ENCODE data around the gene PEMT.

Gene PEMT

GRCh38 chr17:17485420-17485819 is 106.1 kb downstream of the PEMT start:
- no peak for TF ChIP-seq ZNF473 (tag by site-specific recombination; IDR thresholded peaks at IDR 0.05)
- no peak for TF ChIP-seq ATF2 (tag by site-specific recombination; IDR thresholded peaks at IDR 0.05; ENCODE audit: low read depth)
- no peak for TF ChIP-seq AEBP2 (tag by site-specific recombination; IDR thresholded peaks at IDR 0.05; ENCODE audit: borderline replicate concordance)
- TF ChIP-seq ZNF610 (tag by site-specific recombination; IDR thresholded peaks at IDR 0.05; ENCODE audit: borderline replicate concordance), result no peak
- no peak for TF ChIP-seq ZNF561 (tag by site-specific recombination; IDR thresholded peaks at IDR 0.05; ENCODE audit: borderline replicate concordance)
- TF ChIP-seq GLIS2 (tag by site-specific recombination; IDR thresholded peaks at IDR 0.05), result no peak
- TF ChIP-seq ZNF660 (tag by site-specific recombination; IDR thresholded peaks at IDR 0.05), result no peak
- no peak for TF ChIP-seq ZNF311 (tag by site-specific recombination; IDR thresholded peaks at IDR 0.05; ENCODE audit: borderline replicate concordance)
- TF ChIP-seq ZFP41 (tag by site-specific recombination; IDR thresholded peaks at IDR 0.05; ENCODE audit: borderline replicate concordance), result no peak
- TF ChIP-seq ZNF654 (tag by site-specific recombination; IDR thresholded peaks at IDR 0.05; ENCODE audit: low read depth), result no peak
- TF ChIP-seq ZSCAN4 (tag by site-specific recombination; IDR thresholded peaks at IDR 0.05), result no peak
- TF ChIP-seq ZBTB49 (tag by site-specific recombination; IDR thresholded peaks at IDR 0.05; ENCODE audit: low read depth), result no peak
- TF ChIP-seq ZNF623 (tag by site-specific recombination; IDR thresholded peaks at IDR 0.05), result no peak
- no peak for TF ChIP-seq ZNF791 (tag by site-specific recombination; IDR thresholded peaks at IDR 0.05)
- TF ChIP-seq ZNF423 (tag by site-specific recombination; IDR thresholded peaks at IDR 0.05), result no peak
- TF ChIP-seq BCL11A (tag by site-specific recombination; IDR thresholded peaks at IDR 0.05; ENCODE audit: low read depth), result no peak
- no peak for TF ChIP-seq PBX3 (CRISPR knock-in tag; IDR thresholded peaks at IDR 0.05)
- no peak for TF ChIP-seq ZNF394 (tag by site-specific recombination; IDR thresholded peaks at IDR 0.05; ENCODE audit: borderline replicate concordance)
- TF ChIP-seq ZNF133 (tag by site-specific recombination; IDR thresholded peaks at IDR 0.05), result no peak
- no peak for TF ChIP-seq ZNF600 (tag by site-specific recombination; IDR thresholded peaks at IDR 0.05)
- no peak overlapping the region for H3K4me3 ChIP-seq (ENCODE audit: low read depth, low read length)
- ChIA-PET POLR2A (no interaction called here), CTCF (no interaction called here)
- no peak overlapping the region for H3K27ac ChIP-seq (ENCODE audit: extremely low read depth, low read depth, low read length)
- H3K9me3 ChIP-seq (ENCODE audit: control insufficient read depth, insufficient read depth, low read depth, low read length), result no peaks in the 10 kb centered on the region
- no peaks in the 10 kb centered on the region for H3K4me1 ChIP-seq (ENCODE audit: control insufficient read depth, insufficient read depth, low read length)
- H3K36me3 ChIP-seq (ENCODE audit: control insufficient read depth in 2 of 2, insufficient read depth in 1 of 2, low read length in 2 of 2), result peaks cover 31 to 68% of the 10 kb centered on the region in 2 experiments

Measured in HEK293 (cell line).